ENCODE data around the gene TREM1. TPM values are rescaled to one million over a fixed set of nuclear protein-coding genes. Genes with fewer than 3 reads are reported as not detected.
A peak's percentile ranks its signal among the peaks of the same experiment; 100 is the strongest.

Gene TREM1
- total and polyA plus RNA-seq, 7 donors = 0.21 to 4.0 (median 0.57) TPM

GRCh38 chr6:41280381-41281057, 6.0 kb downstream of the TREM1 start:
- no peak for ATAC-seq
- intact Hi-C loops (cut with DNase I) = no loop called here
- Histone ChIP-seq H3K27ac (no peak overlapping the region), H3K36me3 (ENCODE audit: insufficient read depth in 1 of 2, low read depth in 1 of 2) (no peaks in the 10 kb centered on the region), H3K9me3 (no peaks in the 10 kb centered on the region), H3K4me3 (no peak overlapping the region), H3K27me3 (ENCODE audit: insufficient read depth in 3 of 3, low read length in 2 of 3) (peaks cover 0 to 13% (median 2%) of the 10 kb centered on the region in 3 donors), H3K4me1 (no peaks in the 10 kb centered on the region)
- TF ChIP-seq, protein P1, sequence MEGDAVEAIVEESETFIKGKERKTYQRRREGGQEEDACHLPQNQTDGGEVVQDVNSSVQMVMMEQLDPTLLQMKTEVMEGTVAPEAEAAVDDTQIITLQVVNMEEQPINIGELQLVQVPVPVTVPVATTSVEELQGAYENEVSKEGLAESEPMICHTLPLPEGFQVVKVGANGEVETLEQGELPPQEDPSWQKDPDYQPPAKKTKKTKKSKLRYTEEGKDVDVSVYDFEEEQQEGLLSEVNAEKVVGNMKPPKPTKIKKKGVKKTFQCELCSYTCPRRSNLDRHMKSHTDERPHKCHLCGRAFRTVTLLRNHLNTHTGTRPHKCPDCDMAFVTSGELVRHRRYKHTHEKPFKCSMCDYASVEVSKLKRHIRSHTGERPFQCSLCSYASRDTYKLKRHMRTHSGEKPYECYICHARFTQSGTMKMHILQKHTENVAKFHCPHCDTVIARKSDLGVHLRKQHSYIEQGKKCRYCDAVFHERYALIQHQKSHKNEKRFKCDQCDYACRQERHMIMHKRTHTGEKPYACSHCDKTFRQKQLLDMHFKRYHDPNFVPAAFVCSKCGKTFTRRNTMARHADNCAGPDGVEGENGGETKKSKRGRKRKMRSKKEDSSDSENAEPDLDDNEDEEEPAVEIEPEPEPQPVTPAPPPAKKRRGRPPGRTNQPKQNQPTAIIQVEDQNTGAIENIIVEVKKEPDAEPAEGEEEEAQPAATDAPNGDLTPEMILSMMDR (IDR thresholded peaks at IDR 0.05) = no peak
- no peak for DNase-seq
- WGBS, 3 donors = 74 to 89% (median 78%) methylated on average over 1 of the region's 1 CpG

DNA sequence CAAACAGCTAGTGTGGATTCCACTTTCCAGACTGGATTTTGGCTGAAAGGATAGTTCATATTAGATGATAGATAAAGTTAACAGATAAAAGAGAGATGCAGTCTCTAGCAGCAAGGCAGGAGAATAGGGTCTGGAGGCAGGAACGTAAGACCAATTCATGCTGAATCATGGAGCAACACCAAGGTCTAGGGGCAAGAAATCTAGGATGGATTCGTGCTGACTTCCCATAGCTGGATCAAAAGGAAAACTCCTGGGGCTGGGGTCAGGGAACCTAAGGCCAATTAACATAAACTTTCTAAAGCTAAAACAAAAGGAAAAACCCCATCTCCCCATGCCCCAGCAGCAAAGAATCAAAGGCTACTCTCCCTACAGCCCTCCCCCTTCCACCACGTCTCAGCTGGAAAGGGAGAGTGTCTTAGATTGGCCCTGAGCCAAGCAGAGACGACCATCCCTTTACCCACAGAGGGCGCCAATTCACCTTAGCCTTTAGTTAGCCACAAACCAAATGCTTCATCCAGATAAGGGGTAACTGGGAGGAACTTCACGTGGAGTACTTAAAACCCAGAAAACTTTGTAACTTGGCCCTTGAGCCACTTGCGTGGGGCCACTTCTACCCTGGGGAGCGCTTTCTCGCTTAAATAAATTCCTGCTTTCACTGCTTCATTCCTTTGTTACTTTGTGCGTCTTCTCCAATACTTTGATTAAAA, 7.6 kb downstream of the TREM1 start:
- Histone ChIP-seq H3K4me1 (no peaks in the 10 kb centered on the region), H3K36me3 (ENCODE audit: insufficient read depth in 1 of 2, low read depth in 1 of 2) (no peaks in the 10 kb centered on the region), H3K4me3 (no peak overlapping the region), H3K9me3 (no peaks in the 10 kb centered on the region), H3K27me3 (ENCODE audit: insufficient read depth in 3 of 3, low read length in 2 of 3) (peaks cover 0 to 19% (median 2%) of the 10 kb centered on the region in 3 donors), H3K27ac (no peak overlapping the region)
- TF ChIP-seq, protein P1 (IDR thresholded peaks at IDR 0.05) = peak; percentile 33
- peak in 3 of 4 donors; percentile 57 to 67 (median 65) for ATAC-seq
- DNase-seq = peak; percentile 34 to 57
- intact Hi-C loops (cut with DNase I) = no loop called here
- WGBS, 3 donors = 28 to 38% (median 33%) methylated on average over 10 of the region's 10 CpGs

DNA sequence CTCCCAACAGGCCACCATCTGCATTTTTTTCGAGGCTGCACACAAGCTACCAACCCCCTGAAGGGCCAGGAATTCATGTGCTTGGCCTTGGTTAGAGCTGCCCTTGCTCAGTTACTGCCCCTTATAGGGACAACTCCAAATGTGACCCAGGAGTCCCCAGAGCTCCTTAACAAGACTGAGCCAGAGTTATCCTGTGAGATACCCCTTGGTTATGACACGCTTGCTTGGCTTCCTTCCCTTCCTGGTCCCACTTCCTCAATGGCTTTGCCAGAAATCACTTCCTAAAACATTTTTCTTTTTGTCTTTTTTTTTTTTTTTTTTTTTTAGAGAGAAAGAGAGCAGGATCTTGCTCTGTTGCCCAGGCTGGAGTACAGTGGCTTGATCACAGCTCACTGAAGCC, 8.9 kb downstream of the TREM1 start:
- H3K9me3 ChIP-seq = no peaks in the 10 kb centered on the region
- TF ChIP-seq, protein P1 (IDR thresholded peaks at IDR 0.05) = no peak
- ATAC-seq = no peak
- DNase-seq = no peak
- no peaks in the 10 kb centered on the region for H3K36me3 ChIP-seq (ENCODE audit: insufficient read depth in 1 of 2, low read depth in 1 of 2)
- no peak overlapping the region for H3K4me3 ChIP-seq
- 56 to 76% (median 73%) methylated on average over 2 of the region's 2 CpGs for WGBS, 3 donors
- H3K27ac ChIP-seq = no peak overlapping the region
- no peaks in the 10 kb centered on the region for H3K4me1 ChIP-seq
- intact Hi-C loops (cut with DNase I) = no loop called here
- H3K27me3 ChIP-seq (ENCODE audit: insufficient read depth in 3 of 3, low read length in 2 of 3) = peaks cover 0 to 14% (median 2%) of the 10 kb centered on the region in 3 donors

GRCh38 chr6:41275489-41275888, 11.0 kb downstream of the TREM1 start:
- H3K4me3 ChIP-seq = no peak overlapping the region
- no peaks in the 10 kb centered on the region for H3K9me3 ChIP-seq
- TF ChIP-seq, protein P1 (IDR thresholded peaks at IDR 0.05) = no peak
- DNase-seq (no peak), ATAC-seq (no peak)
- no peaks in the 10 kb centered on the region for H3K4me1 ChIP-seq
- no peak overlapping the region for H3K27ac ChIP-seq
- WGBS, 3 donors = 83 to 89% (median 87%) methylated on average over 4 of the region's 4 CpGs
- H3K27me3 ChIP-seq (ENCODE audit: insufficient read depth in 3 of 3, low read length in 2 of 3) = peaks cover 0 to 14% (median 2%) of the 10 kb centered on the region in 3 donors
- H3K36me3 ChIP-seq (ENCODE audit: insufficient read depth in 1 of 2, low read depth in 1 of 2) = no peaks in the 10 kb centered on the region
- intact Hi-C loops (cut with DNase I) = no loop called here
